HEK293 (cell line): ENCODE results near the gene C1orf21.

ENCODE experiments used
- CTCF ChIA-PET: fragments of 350-600 bp; formaldehyde crosslinking; extraction: SDS; loops from one replicate; lab custom pipeline; 2021; ENCODE audit warnings: antibody characterized with exemption; lab: Yijun Ruan, JAX
- POLR2A ChIA-PET: fragments of 300-600 bp; formaldehyde crosslinking; extraction: SDS; loops from one replicate; lab custom pipeline; 2020; ENCODE audit warnings: antibody characterized with exemption, inconsistent platforms; lab: Yijun Ruan, JAX
- H3K27ac ChIP-seq: fragments of 200-500 bp; sonication (Bioruptor generic); 2 replicates; pipeline ENCODE4 v1.5.1; 2014; ENCODE audit warnings: low read depth, low read length, control low read depth, inconsistent platforms; ENCODE audit errors: extremely low read depth
- H3K36me3 ChIP-seq, 2 experiments: fragments of 200-500 bp in 1 of 2; sonication (Bioruptor generic) in 1 of 2; 1 replicate in 1 of 2; 2 replicates in 1 of 2; pipeline ENCODE4 v1.5.1; 2014 to 2017; ENCODE audit warnings: inconsistent platforms in 2 of 2, low read length in 2 of 2; ENCODE audit not compliant: control insufficient read depth in 2 of 2, insufficient read depth in 1 of 2
- H3K4me1 ChIP-seq: fragments of 200-500 bp; sonication (Bioruptor generic); 2 replicates; pipeline ENCODE4 v1.5.1; 2014; ENCODE audit warnings: mild to moderate bottlenecking, low read length, inconsistent platforms; ENCODE audit not compliant: control insufficient read depth, insufficient read depth
- H3K4me3 ChIP-seq: 2 replicates; pipeline ENCODE4 v1.5.1; 2011; ENCODE audit warnings: low read depth, mild to moderate bottlenecking, control low read depth, low read length, moderate library complexity
- H3K9me3 ChIP-seq: fragments of 200-500 bp; sonication (Bioruptor generic); 2 replicates; pipeline ENCODE4 v1.5.1; 2014; ENCODE audit warnings: low read depth, low read length, inconsistent platforms; ENCODE audit not compliant: control insufficient read depth, insufficient read depth
- EGR2 ChIP-seq: fragments of 450-650 bp; formaldehyde crosslinking; IDR thresholded peaks from 2 replicates; pipeline ENCODE4 v1.5.1; 2016; ENCODE audit warnings: low read depth, missing biosample characterization, missing genetic modification characterization
- GLIS2 ChIP-seq: fragments of 450-650 bp; formaldehyde crosslinking; IDR thresholded peaks from 2 replicates; pipeline ENCODE4 v1.5.1; 2016; ENCODE audit warnings: missing biosample characterization, missing genetic modification characterization
- SCRT2 ChIP-seq: fragments of 450-650 bp; formaldehyde crosslinking; IDR thresholded peaks from 2 replicates; pipeline ENCODE4 v1.5.1; 2016; ENCODE audit warnings: missing biosample characterization, missing genetic modification characterization
- ZBTB1 ChIP-seq: fragments of 450-650 bp; formaldehyde crosslinking; IDR thresholded peaks from 2 replicates; pipeline ENCODE4 v1.5.1; 2016; ENCODE audit warnings: missing biosample characterization, missing genetic modification characterization
- ZBTB10 ChIP-seq: fragments of 450-650 bp; formaldehyde crosslinking; IDR thresholded peaks from 2 replicates; pipeline ENCODE4 v1.5.1; 2016; ENCODE audit warnings: missing biosample characterization, missing genetic modification characterization
- ZFP41 ChIP-seq: fragments of 450-650 bp; formaldehyde crosslinking; IDR thresholded peaks from 2 replicates; pipeline ENCODE4 v1.5.1; 2016; ENCODE audit warnings: missing biosample characterization, missing genetic modification characterization, borderline replicate concordance
- ZNF121 ChIP-seq: fragments of 450-650 bp; formaldehyde crosslinking; IDR thresholded peaks from 2 replicates; pipeline ENCODE4 v1.5.1; 2016; ENCODE audit warnings: missing biosample characterization, missing genetic modification characterization
- ZNF133 ChIP-seq: fragments of 450-650 bp; formaldehyde crosslinking; IDR thresholded peaks from 2 replicates; pipeline ENCODE4 v1.5.1; 2016; ENCODE audit warnings: missing biosample characterization, missing genetic modification characterization
- ZNF138 ChIP-seq: fragments of 450-650 bp; formaldehyde crosslinking; IDR thresholded peaks from 2 replicates; pipeline ENCODE4 v1.5.1; 2016; ENCODE audit warnings: missing biosample characterization, missing genetic modification characterization, borderline replicate concordance
- ZNF146 ChIP-seq: fragments of 450-650 bp; formaldehyde crosslinking; IDR thresholded peaks from 2 replicates; pipeline ENCODE4 v1.5.1; 2016; ENCODE audit warnings: missing biosample characterization, missing genetic modification characterization
- ZNF221 ChIP-seq: fragments of 450-650 bp; formaldehyde crosslinking; IDR thresholded peaks from 2 replicates; pipeline ENCODE4 v1.5.1; 2017; ENCODE audit warnings: missing biosample characterization, missing genetic modification characterization, borderline replicate concordance
- ZNF266 ChIP-seq: fragments of 450-650 bp; formaldehyde crosslinking; IDR thresholded peaks from 2 replicates; pipeline ENCODE4 v1.5.1; 2016; ENCODE audit warnings: missing biosample characterization, missing genetic modification characterization, low read depth
- ZNF274 ChIP-seq, 2 experiments: fragments of 200-500 bp in 1 of 2; fragments of 450-650 bp in 1 of 2; sonication (Bioruptor generic) in 1 of 2; formaldehyde crosslinking in 1 of 2; IDR thresholded peaks; 2 replicates each; pipeline versions ENCODE4 v1.5.1 to v1.6.1; 2014 to 2016; ENCODE audit warnings: borderline replicate concordance in 1 of 2, inconsistent platforms in 1 of 2, low read length in 1 of 2, missing biosample characterization in 1 of 2, missing genetic modification characterization in 1 of 2
- ZNF280C ChIP-seq: fragments of 450-650 bp; formaldehyde crosslinking; IDR thresholded peaks from 2 replicates; pipeline ENCODE4 v1.5.1; 2016; ENCODE audit warnings: missing biosample characterization, missing genetic modification characterization
- ZNF37A ChIP-seq: fragments of 450-650 bp; IDR thresholded peaks from 2 replicates; pipeline ENCODE4 v1.5.1; 2018; ENCODE audit warnings: missing biosample characterization, missing genetic modification characterization
- ZNF510 ChIP-seq: fragments of 450-650 bp; formaldehyde crosslinking; IDR thresholded peaks from 2 replicates; pipeline ENCODE4 v1.5.1; 2018; ENCODE audit warnings: mild to moderate bottlenecking, missing genetic modification characterization, missing biosample characterization; ENCODE audit not compliant: insufficient replicate concordance
- ZNF513 ChIP-seq: fragments of 450-650 bp; IDR thresholded peaks from 2 replicates; pipeline ENCODE4 v1.5.1; 2018; ENCODE audit warnings: missing biosample characterization, missing genetic modification characterization
- ZNF544 ChIP-seq: fragments of 450-650 bp; formaldehyde crosslinking; IDR thresholded peaks from 2 replicates; pipeline ENCODE4 v1.5.0; 2017; ENCODE audit warnings: missing biosample characterization, missing genetic modification characterization
- ZNF600 ChIP-seq: fragments of 450-650 bp; formaldehyde crosslinking; IDR thresholded peaks from 2 replicates; pipeline ENCODE4 v1.5.1; 2016; ENCODE audit warnings: missing biosample characterization, missing genetic modification characterization
- ZNF623 ChIP-seq: fragments of 450-650 bp; formaldehyde crosslinking; IDR thresholded peaks from 2 replicates; pipeline ENCODE4 v1.5.1; 2016; ENCODE audit warnings: missing biosample characterization, missing genetic modification characterization
- ZNF629 ChIP-seq: fragments of 450-650 bp; formaldehyde crosslinking; IDR thresholded peaks from 2 replicates; pipeline ENCODE4 v1.5.1; 2017; ENCODE audit warnings: missing biosample characterization, missing genetic modification characterization
- ZNF677 ChIP-seq: fragments of 450-650 bp; IDR thresholded peaks from 2 replicates; pipeline ENCODE4 v1.5.0; 2018; ENCODE audit warnings: missing biosample characterization, mild to moderate bottlenecking, missing genetic modification characterization, moderate library complexity
- TF ChIP-seq, protein P1 (sequence below): fragments of 450-650 bp; formaldehyde crosslinking; IDR thresholded peaks from 2 replicates; pipeline ENCODE4 v1.5.1; 2016; ENCODE audit warnings: missing biosample characterization, missing genetic modification characterization, borderline replicate concordance

Gene C1orf21

GRCh38 chr1:184545601-184546000, 158.8 kb downstream of the C1orf21 start (continued):
- TF ChIP-seq EGR2 (no peak), ZNF677 (tag by site-specific recombination) (no peak), ZNF274 (IDR thresholded peaks at IDR 0.05; ENCODE audit: low read length) (no peak), ZNF274 (tag by site-specific recombination; IDR thresholded peaks at IDR 0.05; ENCODE audit: borderline replicate concordance) (no peak), ZNF266 (tag by site-specific recombination) (no peak)
- TF ChIP-seq, all 188 proteins: peak for 0

- no peak overlapping the region for H3K4me3 ChIP-seq
- no peak for TF ChIP-seq ZNF544 (tag by site-specific recombination)
- no peak for TF ChIP-seq ZNF133 (tag by site-specific recombination)
- TF ChIP-seq ZNF221, result no peak
- no peak for TF ChIP-seq ZFP41 (tag by site-specific recombination)
- TF ChIP-seq, protein P1, sequence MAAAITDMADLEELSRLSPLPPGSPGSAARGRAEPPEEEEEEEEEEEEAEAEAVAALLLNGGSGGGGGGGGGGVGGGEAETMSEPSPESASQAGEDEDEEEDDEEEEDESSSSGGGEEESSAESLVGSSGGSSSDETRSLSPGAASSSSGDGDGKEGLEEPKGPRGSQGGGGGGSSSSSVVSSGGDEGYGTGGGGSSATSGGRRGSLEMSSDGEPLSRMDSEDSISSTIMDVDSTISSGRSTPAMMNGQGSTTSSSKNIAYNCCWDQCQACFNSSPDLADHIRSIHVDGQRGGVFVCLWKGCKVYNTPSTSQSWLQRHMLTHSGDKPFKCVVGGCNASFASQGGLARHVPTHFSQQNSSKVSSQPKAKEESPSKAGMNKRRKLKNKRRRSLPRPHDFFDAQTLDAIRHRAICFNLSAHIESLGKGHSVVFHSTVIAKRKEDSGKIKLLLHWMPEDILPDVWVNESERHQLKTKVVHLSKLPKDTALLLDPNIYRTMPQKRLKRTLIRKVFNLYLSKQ (tag by site-specific recombination), result no peak
- no peak for TF ChIP-seq ZNF629 (tag by site-specific recombination)
- TF ChIP-seq ZNF280C, result no peak
- no peak for TF ChIP-seq ZBTB10 (tag by site-specific recombination)
- TF ChIP-seq ZNF600 (tag by site-specific recombination), result no peak
- TF ChIP-seq ZBTB1 (tag by site-specific recombination), result no peak
- no peak for TF ChIP-seq SCRT2 (tag by site-specific recombination)
- TF ChIP-seq ZNF513 (tag by site-specific recombination), result no peak
- TF ChIP-seq ZNF623, result no peak
- TF ChIP-seq ZNF121 (tag by site-specific recombination), result no peak
- no peak for TF ChIP-seq ZNF138 (tag by site-specific recombination)
- TF ChIP-seq ZNF37A, result no peak
- no peak for TF ChIP-seq ZNF146 (tag by site-specific recombination)
- TF ChIP-seq GLIS2 (tag by site-specific recombination), result no peak
- TF ChIP-seq ZNF510 (tag by site-specific recombination), result no peak
- TF ChIP-seq, all 188 proteins: peak for 0
- H3K4me1 ChIP-seq, result no peaks in the 10 kb centered on the region; the same call in none of the 2 replicates
- H3K27ac ChIP-seq, result no peak overlapping the region
- H3K36me3 ChIP-seq, result no peaks in the 10 kb centered on the region
- no peaks in the 10 kb centered on the region for H3K9me3 ChIP-seq
- ChIA-PET CTCF (no interaction called here), POLR2A (no interaction called here)
Observed at GRCh38 chr1:184552446-184552845, 165.6 kb downstream of the C1orf21 start.
